BE2C (cell line): ENCODE data around the gene CCNF.

Experiments used
- DNase-seq: peaks from one replicate; pipeline ENCODE4 v3.0.0-alpha.2; 2020
- H3K27me3 ChIP-seq: fragments of 250-450 bp; sonication (Bioruptor Pico); 2 replicates; pipeline ENCODE4 v1.5.1; 2020; ENCODE audit warnings: mild to moderate bottlenecking
- H3K36me3 ChIP-seq: fragments of 250-450 bp; sonication (Bioruptor Pico); 2 replicates; pipeline ENCODE4 v1.5.1; 2020; ENCODE audit warnings: mild to moderate bottlenecking
- H3K4me1 ChIP-seq: fragments of 250-450 bp; sonication (Bioruptor Pico); 2 replicates; pipeline ENCODE4 v1.5.1; 2020
- H3K4me3 ChIP-seq: 2 replicates; pipeline ENCODE4 v1.5.1; 2011; ENCODE audit warnings: low read depth, low read length
- H3K9me3 ChIP-seq: fragments of 250-450 bp; sonication (Bioruptor Pico); 2 replicates; pipeline ENCODE4 v1.5.1; 2020
- TF ChIP-seq, protein P1 (sequence below): IDR thresholded peaks from 2 replicates; pipeline ENCODE4 v1.5.1; 2012; ENCODE audit warnings: mild to moderate bottlenecking, low read depth, low read length

The CCNF gene

DNA sequence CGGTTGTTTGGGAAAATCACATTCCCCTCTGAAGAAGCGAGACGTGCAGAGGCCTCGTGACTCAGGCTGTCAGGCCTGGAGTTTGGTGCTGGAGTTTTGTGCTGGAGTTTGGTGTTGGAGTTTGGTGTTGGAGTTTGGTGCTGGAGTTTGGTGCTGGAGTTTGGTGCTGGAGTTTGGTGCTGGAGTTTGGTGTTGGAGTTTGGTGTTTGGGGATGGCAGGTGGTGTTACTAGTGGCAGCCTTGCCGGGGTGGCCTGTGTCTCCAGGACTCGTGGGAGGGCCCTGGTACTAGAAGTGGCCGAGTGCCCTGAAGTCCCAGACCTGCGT, 58.2 kb downstream of the CCNF start:
- Histone ChIP-seq H3K36me3 (peaks cover 13% of the 10 kb centered on the region), H3K27me3 (no peaks in the 10 kb centered on the region), H3K9me3 (no peaks in the 10 kb centered on the region), H3K4me1 (peaks cover 24% of the 10 kb centered on the region), H3K4me3 (no peak overlapping the region)
- DNase-seq: no peak
- TF ChIP-seq, protein P1, sequence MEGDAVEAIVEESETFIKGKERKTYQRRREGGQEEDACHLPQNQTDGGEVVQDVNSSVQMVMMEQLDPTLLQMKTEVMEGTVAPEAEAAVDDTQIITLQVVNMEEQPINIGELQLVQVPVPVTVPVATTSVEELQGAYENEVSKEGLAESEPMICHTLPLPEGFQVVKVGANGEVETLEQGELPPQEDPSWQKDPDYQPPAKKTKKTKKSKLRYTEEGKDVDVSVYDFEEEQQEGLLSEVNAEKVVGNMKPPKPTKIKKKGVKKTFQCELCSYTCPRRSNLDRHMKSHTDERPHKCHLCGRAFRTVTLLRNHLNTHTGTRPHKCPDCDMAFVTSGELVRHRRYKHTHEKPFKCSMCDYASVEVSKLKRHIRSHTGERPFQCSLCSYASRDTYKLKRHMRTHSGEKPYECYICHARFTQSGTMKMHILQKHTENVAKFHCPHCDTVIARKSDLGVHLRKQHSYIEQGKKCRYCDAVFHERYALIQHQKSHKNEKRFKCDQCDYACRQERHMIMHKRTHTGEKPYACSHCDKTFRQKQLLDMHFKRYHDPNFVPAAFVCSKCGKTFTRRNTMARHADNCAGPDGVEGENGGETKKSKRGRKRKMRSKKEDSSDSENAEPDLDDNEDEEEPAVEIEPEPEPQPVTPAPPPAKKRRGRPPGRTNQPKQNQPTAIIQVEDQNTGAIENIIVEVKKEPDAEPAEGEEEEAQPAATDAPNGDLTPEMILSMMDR: no peak

DNA sequence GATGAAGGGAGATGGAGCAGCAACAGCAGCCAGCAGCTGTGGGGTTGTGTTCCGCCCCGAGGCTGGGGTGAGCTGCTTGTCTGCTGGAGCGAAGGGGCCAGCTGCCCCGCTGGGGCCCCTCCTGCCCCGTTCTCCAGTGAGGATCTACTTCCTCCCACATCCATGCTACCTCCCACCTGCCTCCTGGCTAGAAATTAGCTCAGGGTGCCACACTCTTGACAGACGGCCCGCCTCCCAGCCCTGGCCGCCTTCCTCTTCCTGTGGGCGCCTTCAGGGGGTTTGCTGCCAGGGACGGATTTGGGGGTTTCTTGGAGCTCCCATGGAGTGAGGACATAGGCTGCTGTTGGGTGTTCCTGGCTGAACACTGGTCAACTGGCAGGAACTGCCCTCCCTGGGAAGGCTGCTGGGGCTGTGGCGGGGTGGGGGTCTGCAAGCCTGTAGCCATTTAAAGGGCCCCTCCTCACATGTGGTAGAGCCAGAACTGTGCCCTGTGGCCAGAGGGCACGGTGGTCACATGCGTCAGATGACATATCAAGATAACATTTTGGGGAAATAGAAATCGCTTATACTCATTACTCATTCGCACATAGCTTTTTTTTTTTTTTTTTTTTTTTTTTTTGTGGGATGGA, 58.8 kb downstream of the CCNF start:
- H3K27me3 ChIP-seq: no peaks in the 10 kb centered on the region
- H3K4me1 ChIP-seq: peaks cover 21% of the 10 kb centered on the region
- DNase-seq: peak; percentile 57
- TF ChIP-seq, protein P1: no peak
- no peak overlapping the region for H3K4me3 ChIP-seq
- H3K9me3 ChIP-seq: no peaks in the 10 kb centered on the region
- H3K36me3 ChIP-seq: peaks cover 13% of the 10 kb centered on the region

DNA sequence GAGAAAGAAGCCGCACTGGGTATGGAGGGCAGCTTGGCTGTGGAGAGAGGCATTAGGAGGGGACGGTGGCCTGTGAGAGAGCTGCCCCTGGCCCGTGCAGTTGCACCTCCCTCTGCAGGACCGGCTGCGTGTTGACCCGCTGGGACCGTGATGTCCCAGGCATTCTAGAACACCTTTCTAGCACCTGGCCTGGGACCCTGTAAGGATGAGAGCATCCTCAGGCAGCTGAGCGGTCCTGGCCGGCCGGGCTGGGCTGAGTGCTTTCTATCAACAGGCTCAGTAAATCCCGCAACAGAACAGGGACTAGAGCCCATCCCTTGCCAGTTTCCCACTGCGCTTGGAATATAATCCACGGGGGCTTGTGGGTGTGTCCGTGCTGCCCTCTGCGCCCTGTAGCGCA, 60.3 kb downstream of the CCNF start:
- no peak for DNase-seq

DNA sequence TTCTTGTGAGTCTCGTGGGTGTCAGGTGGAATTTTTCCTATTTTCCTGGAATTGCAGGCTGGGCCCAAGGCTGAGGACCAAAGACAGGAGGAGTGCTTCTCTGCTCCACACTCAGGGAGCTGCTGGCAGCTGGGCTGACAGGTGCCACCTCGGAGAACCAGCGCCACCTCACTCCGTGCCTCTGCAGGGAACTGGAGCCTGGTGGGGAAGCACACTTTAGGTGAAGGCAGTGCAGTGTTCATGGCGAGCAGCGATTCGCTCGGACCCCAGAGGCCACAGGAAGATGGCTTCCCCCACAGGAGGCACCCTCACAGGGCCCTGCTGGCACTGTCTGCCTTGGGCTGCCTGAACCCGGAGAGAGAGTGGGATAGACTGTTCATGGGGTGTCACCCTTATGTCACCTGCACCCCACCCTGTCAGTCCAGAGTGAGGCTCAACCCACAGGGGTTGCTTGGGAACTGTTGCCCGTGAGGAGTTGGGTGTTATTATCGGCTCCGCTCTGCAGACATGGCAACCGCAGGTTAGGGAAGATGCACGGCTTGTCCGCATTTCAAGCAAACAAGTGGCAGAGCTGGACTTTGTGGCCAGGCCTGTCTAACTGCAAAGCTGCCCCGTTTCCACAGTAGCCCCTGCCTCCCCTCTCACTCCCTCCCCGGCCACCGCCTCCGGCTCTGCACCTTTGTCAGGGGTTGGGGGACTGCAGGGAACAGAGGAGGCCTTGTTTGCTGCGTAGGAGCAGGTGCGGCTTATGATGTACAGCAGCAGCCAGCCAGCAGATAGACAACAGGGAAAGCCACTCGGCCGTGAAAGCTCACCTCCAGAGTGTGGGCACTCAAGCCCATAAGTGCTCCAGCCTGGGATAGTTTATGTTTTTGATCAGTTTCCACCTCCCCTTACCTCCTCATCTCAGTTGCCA, 61.2 kb downstream of the CCNF start:
- Histone ChIP-seq H3K4me1 (peaks cover 13% of the 10 kb centered on the region), H3K9me3 (no peaks in the 10 kb centered on the region), H3K4me3 (no peak overlapping the region), H3K27me3 (no peaks in the 10 kb centered on the region), H3K36me3 (peaks cover 8% of the 10 kb centered on the region)
- no peak for DNase-seq
- TF ChIP-seq, protein P1: no peak

More for the DNA sequence above, 60.3 kb downstream of the CCNF start:
- Histone ChIP-seq H3K4me1 (peaks cover 13% of the 10 kb centered on the region), H3K27me3 (no peaks in the 10 kb centered on the region), H3K9me3 (no peaks in the 10 kb centered on the region), H3K4me3 (no peak overlapping the region), H3K36me3 (peaks cover 13% of the 10 kb centered on the region)
- TF ChIP-seq, protein P1: no peak

DNA sequence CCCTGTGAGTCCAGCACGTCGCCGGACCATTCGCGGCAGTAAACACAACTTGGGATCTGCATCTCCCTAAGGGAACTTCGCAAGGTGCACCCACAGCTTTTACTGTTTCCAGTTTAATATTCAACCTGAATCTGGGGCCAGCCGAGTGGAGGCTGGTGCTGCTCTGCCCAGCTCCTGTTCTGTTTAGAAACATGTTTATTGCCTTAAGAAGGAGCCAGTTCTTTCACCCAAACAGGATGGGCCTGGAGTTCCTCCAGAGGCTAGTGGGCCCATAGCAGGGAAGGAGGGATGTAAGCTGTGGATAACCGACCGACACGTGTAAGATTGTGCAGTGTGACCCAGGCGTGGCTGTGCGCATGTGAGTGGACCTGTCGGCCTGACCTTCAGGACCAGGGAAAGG, 63.0 kb downstream of the CCNF start:
- Histone ChIP-seq H3K9me3 (no peaks in the 10 kb centered on the region), H3K36me3 (peaks cover 20% of the 10 kb centered on the region), H3K4me3 (no peak overlapping the region), H3K27me3 (no peaks in the 10 kb centered on the region), H3K4me1 (peaks cover 16% of the 10 kb centered on the region)
- TF ChIP-seq, protein P1: no peak
- no peak for DNase-seq

DNA sequence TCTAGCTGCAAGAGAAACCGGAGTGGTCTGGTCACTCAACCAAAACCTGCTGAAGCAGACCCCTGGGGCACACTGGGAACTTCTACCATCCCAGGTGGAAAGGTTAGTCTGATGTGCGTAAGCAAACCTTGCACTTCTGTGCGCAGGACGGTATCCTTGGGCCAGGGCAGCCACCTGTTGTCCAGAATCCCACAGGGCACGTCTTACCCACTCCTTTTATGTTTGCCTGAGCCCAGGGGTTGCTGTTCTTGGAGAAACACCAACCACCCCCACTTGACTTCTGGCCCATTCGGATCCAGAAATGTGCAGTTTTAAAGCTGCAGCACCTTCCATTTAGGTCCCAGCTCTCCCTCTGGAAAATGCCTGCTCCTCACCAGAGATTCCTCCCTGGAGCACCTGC, 64.4 kb downstream of the CCNF start:
- Histone ChIP-seq H3K9me3 (no peaks in the 10 kb centered on the region), H3K4me3 (no peak overlapping the region), H3K4me1 (peaks cover 16% of the 10 kb centered on the region), H3K36me3 (peaks cover 31% of the 10 kb centered on the region), H3K27me3 (no peaks in the 10 kb centered on the region)
- no peak for DNase-seq
- TF ChIP-seq, protein P1: no peak
